ENCODE results near the gene RTF1.
A peak's percentile ranks its signal among the peaks of the same experiment; 100 is the strongest.

Gene RTF1

GRCh38 chr15:41498657-41499056 lies 81.8 kb downstream of the RTF1 start:
- no peaks in the 10 kb centered on the region for H4K20me1 ChIP-seq (ENCODE audit: insufficient read depth, low read length)
- no peak overlapping the region for H3K27ac ChIP-seq (ENCODE audit: low read depth, low read length, poor library complexity, severe bottlenecking)
- H3K79me2 ChIP-seq (ENCODE audit: insufficient read depth, low read length), result no peaks in the 10 kb centered on the region
- peaks cover 15% of the 10 kb centered on the region; the same call in 1 of the 2 replicates for H3K27me3 ChIP-seq (ENCODE audit: insufficient read depth, low read length)
- H3F3A ChIP-seq (ENCODE audit: insufficient read depth, low read length), result no peaks in the 10 kb centered on the region
- no peaks in the 10 kb centered on the region for H3K9me3 ChIP-seq (ENCODE audit: low read length)
- no peak overlapping the region for H3K4me2 ChIP-seq (ENCODE audit: low read length)
- no peak overlapping the region for H2AFZ ChIP-seq (ENCODE audit: low read length)
- no peak for TF ChIP-seq EZH2 (IDR thresholded peaks at IDR 0.05; ENCODE audit: borderline replicate concordance, low read length)
- no peak for TF ChIP-seq CTCF (IDR thresholded peaks at IDR 0.05; ENCODE audit: low read length)
- H3K36me3 ChIP-seq (ENCODE audit: insufficient read depth, low read length), result no peaks in the 10 kb centered on the region
- no peaks in the 10 kb centered on the region for H3K9me2 ChIP-seq (ENCODE audit: low read depth, low read length)
- H3K9ac ChIP-seq (ENCODE audit: low read length), result no peak overlapping the region
- H3K4me3 ChIP-seq (ENCODE audit: low read depth, low read length, poor library complexity, severe bottlenecking), result no peak overlapping the region
- peaks cover 44% of the 10 kb centered on the region for H3K4me1 ChIP-seq (ENCODE audit: insufficient read depth, low read length, severe bottlenecking)

GRCh38 chr15:41499109-41499851 lies 82.4 kb downstream of the RTF1 start:
- Histone ChIP-seq H3K9ac (ENCODE audit: low read length) (no peak overlapping the region), H3K9me3 (ENCODE audit: low read length) (no peaks in the 10 kb centered on the region), H3F3A (ENCODE audit: insufficient read depth, low read length) (no peaks in the 10 kb centered on the region), H3K4me2 (ENCODE audit: low read length) (no peak overlapping the region), H3K9me2 (ENCODE audit: low read depth, low read length) (no peaks in the 10 kb centered on the region), H4K20me1 (ENCODE audit: insufficient read depth, low read length) (no peaks in the 10 kb centered on the region), H3K36me3 (ENCODE audit: insufficient read depth, low read length) (no peaks in the 10 kb centered on the region), H3K27me3 (ENCODE audit: insufficient read depth, low read length) (peaks cover 13% of the 10 kb centered on the region; the same call in 1 of the 2 replicates), H3K4me3 (ENCODE audit: low read depth, low read length, poor library complexity, severe bottlenecking) (no peak overlapping the region), H3K79me2 (ENCODE audit: insufficient read depth, low read length) (no peaks in the 10 kb centered on the region), H2AFZ (ENCODE audit: low read length) (no peak overlapping the region), H3K4me1 (ENCODE audit: insufficient read depth, low read length, severe bottlenecking) (peaks cover 40% of the 10 kb centered on the region), H3K27ac (ENCODE audit: low read depth, low read length, poor library complexity, severe bottlenecking) (no peak overlapping the region)
- TF ChIP-seq CTCF (IDR thresholded peaks at IDR 0.05; ENCODE audit: low read length), result no peak
- no peak for TF ChIP-seq EZH2 (IDR thresholded peaks at IDR 0.05; ENCODE audit: borderline replicate concordance, low read length)

- Histone ChIP-seq H3K4me2 (ENCODE audit: low read length) (peak overlapping the region; percentile 64), H3K4me3 (ENCODE audit: low read depth, low read length, poor library complexity, severe bottlenecking) (peak overlapping the region; percentile 40), H2AFZ (ENCODE audit: low read length) (no peak overlapping the region)
These were observed 84.5 kb downstream of the RTF1 start for GRCh38 chr15:41501191-41501917.

More at GRCh38 chr15:41501191-41501917, 84.5 kb downstream of the RTF1 start:
- Histone ChIP-seq H3K9me2 (ENCODE audit: low read depth, low read length) (no peaks in the 10 kb centered on the region), H3K4me1 (ENCODE audit: insufficient read depth, low read length, severe bottlenecking) (peaks cover 25% of the 10 kb centered on the region), H3K27ac (ENCODE audit: low read depth, low read length, poor library complexity, severe bottlenecking) (no peak overlapping the region), H3K36me3 (ENCODE audit: insufficient read depth, low read length) (no peaks in the 10 kb centered on the region), H3K27me3 (ENCODE audit: insufficient read depth, low read length) (peaks cover 4% of the 10 kb centered on the region; the same call in 1 of the 2 replicates), H3K9ac (ENCODE audit: low read length) (no peak overlapping the region), H3K9me3 (ENCODE audit: low read length) (no peaks in the 10 kb centered on the region), H3F3A (ENCODE audit: insufficient read depth, low read length) (no peaks in the 10 kb centered on the region), H4K20me1 (ENCODE audit: insufficient read depth, low read length) (no peaks in the 10 kb centered on the region), H3K79me2 (ENCODE audit: insufficient read depth, low read length) (no peaks in the 10 kb centered on the region)
- TF ChIP-seq EZH2 (IDR thresholded peaks at IDR 0.05; ENCODE audit: borderline replicate concordance, low read length) (no peak), CTCF (IDR thresholded peaks at IDR 0.05; ENCODE audit: low read length) (no peak)

Data from OCI-LY1 (cell line).